Smooth muscle cell (in vitro differentiated cells): ENCODE results near the gene MTHFD2L. TPM values are rescaled to one million over a fixed set of nuclear protein-coding genes. Genes with fewer than 3 reads are reported as not detected.

Experiments used
- DNase-seq: peaks from one replicate; lab custom pipeline; 2025; ENCODE audit not compliant: unreplicated experiment; lab: John Stamatoyannopoulos, UW
- H2AFZ ChIP-seq: fragments of 200-600 bp; sonication (generic); 2 replicates; pipeline ENCODE4 v1.6.0; 2016; ENCODE audit warnings: antibody characterized with exemption, low read depth, mild to moderate bottlenecking
- H3F3A ChIP-seq: fragments of 200-600 bp; sonication (generic); 2 replicates; pipeline ENCODE4 v1.6.0; 2017; ENCODE audit warnings: antibody characterized with exemption, low read depth
- H3K27ac ChIP-seq: fragments of 200-600 bp; sonication (generic); 2 replicates; pipeline ENCODE4 v1.5.1; 2016; ENCODE audit warnings: low read depth, mild to moderate bottlenecking
- H3K27me3 ChIP-seq: fragments of 200-600 bp; sonication (generic); 2 replicates; pipeline ENCODE4 v1.6.1; 2016; ENCODE audit warnings: low read depth, mild to moderate bottlenecking
- H3K36me3 ChIP-seq: fragments of 200-600 bp; sonication (generic); 2 replicates; pipeline ENCODE4 v1.5.1; 2016; ENCODE audit warnings: low read depth
- H3K4me1 ChIP-seq: fragments of 200-600 bp; sonication (generic); 2 replicates; pipeline ENCODE4 v1.5.1; 2016; ENCODE audit warnings: low read depth
- H3K4me2 ChIP-seq: fragments of 200-600 bp; sonication (generic); 2 replicates; pipeline ENCODE4 v1.6.0; 2016; ENCODE audit warnings: mild to moderate bottlenecking
- H3K4me3 ChIP-seq: fragments of 200-600 bp; sonication (generic); 2 replicates; pipeline ENCODE4 v1.5.1; 2016; ENCODE audit warnings: mild to moderate bottlenecking
- H3K79me2 ChIP-seq: fragments of 200-600 bp; sonication (generic); 2 replicates; pipeline ENCODE4 v1.6.0; 2016; ENCODE audit warnings: low read depth, mild to moderate bottlenecking
- H3K9ac ChIP-seq: fragments of 200-600 bp; sonication (generic); 2 replicates; pipeline ENCODE4 v1.6.0; 2016; ENCODE audit warnings: low read depth
- H3K9me3 ChIP-seq: fragments of 200-600 bp; sonication (generic); replicated peaks from 2 replicates; pipeline ENCODE4 v1.5.1; 2016; ENCODE audit warnings: low read depth
- H4K20me1 ChIP-seq: fragments of 200-600 bp; sonication (generic); 2 replicates; pipeline ENCODE4 v1.6.0; 2016; ENCODE audit warnings: low read depth
- CTCF ChIP-seq: fragments of 200-600 bp; sonication (generic); IDR thresholded peaks from 2 replicates; pipeline ENCODE4 v1.5.1; 2017; ENCODE audit warnings: borderline replicate concordance, mild to moderate bottlenecking, antibody characterized with exemption; ENCODE audit not compliant: insufficient read depth, poor library complexity, severe bottlenecking
- WGBS: methylation state at CpG from one replicate; pipeline ENCODE4 v1.1.7; 2016; ENCODE audit warnings: low lambda C conversion rate; 5-methylcytosine and 5-hydroxymethylcytosine counted together
- polyA plus RNA-seq: library from polyadenylated mRNA; unstranded; fragments of >200 nt; fragmentation: Nextera tagmentation; extraction: Ambion mirVana; gene quantifications from 2 replicates; pipeline ENCODE4 v1.2.1, GENCODE V29; 2016
- total RNA-seq: library from RNA; depleted of rRNA; stranded (reverse); fragments of >200 nt; gene quantifications from 2 replicates; pipeline ENCODE4 v1.2.3, GENCODE V29; 2014

MTHFD2L gene
- total and polyA plus RNA-seq, 2 experiments from 2014 or later: 4.9 to 6.6 TPM

- Histone ChIP-seq H3K9ac (no peak overlapping the region), H3K36me3 (no peaks in the 10 kb centered on the region), H3F3A (no peaks in the 10 kb centered on the region), H3K27ac (no peak overlapping the region), H3K4me1 (no peaks in the 10 kb centered on the region), H3K9me3 (no peaks in the 10 kb centered on the region), H4K20me1 (no peaks in the 10 kb centered on the region), H3K4me2 (no peak overlapping the region), H3K79me2 (no peaks in the 10 kb centered on the region), H3K4me3 (no peak overlapping the region), H3K27me3 (no peaks in the 10 kb centered on the region), H2AFZ (no peak overlapping the region)
- no peak for TF ChIP-seq CTCF
- DNase-seq: no peak
- WGBS: 86% methylated on average over 3 of the region's 3 CpGs
These were observed 23.3 kb downstream of the MTHFD2L start for GRCh38 chr4:74181219-74181618.

- Histone ChIP-seq H3K27ac (no peak overlapping the region), H3F3A (no peaks in the 10 kb centered on the region), H2AFZ (no peak overlapping the region), H3K36me3 (no peaks in the 10 kb centered on the region), H3K9ac (no peak overlapping the region), H3K9me3 (no peaks in the 10 kb centered on the region), H3K4me3 (no peak overlapping the region), H3K4me2 (no peak overlapping the region), H3K27me3 (no peaks in the 10 kb centered on the region), H3K4me1 (no peaks in the 10 kb centered on the region), H4K20me1 (no peaks in the 10 kb centered on the region), H3K79me2 (no peaks in the 10 kb centered on the region)
- no peak for TF ChIP-seq CTCF
- WGBS: 74% methylated on average over 2 of the region's 2 CpGs
- no peak for DNase-seq
These were observed 31.0 kb downstream of the MTHFD2L start for GRCh38 chr4:74188912-74189311.

- H3K4me1 ChIP-seq: no peaks in the 10 kb centered on the region
- DNase-seq: no peak
- H3F3A ChIP-seq: no peaks in the 10 kb centered on the region
- H4K20me1 ChIP-seq: no peaks in the 10 kb centered on the region
- WGBS: 69% methylated on average over 2 of the region's 2 CpGs
- no peak overlapping the region for H3K4me3 ChIP-seq
- no peaks in the 10 kb centered on the region for H3K27me3 ChIP-seq
- TF ChIP-seq CTCF: peak; percentile 66
- H3K9me3 ChIP-seq: no peaks in the 10 kb centered on the region
- no peak overlapping the region for H3K4me2 ChIP-seq
- no peak overlapping the region for H3K9ac ChIP-seq
- no peaks in the 10 kb centered on the region for H3K36me3 ChIP-seq
- H3K79me2 ChIP-seq: no peaks in the 10 kb centered on the region
- H2AFZ ChIP-seq: peak overlapping the region; percentile 55
- H3K27ac ChIP-seq: no peak overlapping the region
These were observed 31.6 kb downstream of the MTHFD2L start for GRCh38 chr4:74189331-74190043.

- Histone ChIP-seq H3K4me2 (no peak overlapping the region), H3K27me3 (no peaks in the 10 kb centered on the region), H3K36me3 (no peaks in the 10 kb centered on the region), H3K79me2 (no peaks in the 10 kb centered on the region), H2AFZ (peak overlapping the region; percentile 55), H3K9ac (no peak overlapping the region), H3F3A (no peaks in the 10 kb centered on the region), H3K4me3 (no peak overlapping the region), H3K9me3 (no peaks in the 10 kb centered on the region), H3K4me1 (no peaks in the 10 kb centered on the region), H4K20me1 (no peaks in the 10 kb centered on the region), H3K27ac (no peak overlapping the region)
- no peak for DNase-seq
- no peak for TF ChIP-seq CTCF
- 89% methylated on average over 4 of the region's 4 CpGs for WGBS
These were observed 32.4 kb downstream of the MTHFD2L start for GRCh38 chr4:74190332-74190731.
